ENCODE data around the gene CABP4. TPM values are rescaled to one million over a fixed set of nuclear protein-coding genes. Genes with fewer than 3 reads are reported as not detected.

CABP4 gene
- total RNA-seq, 1 donor, result not detected

DNA sequence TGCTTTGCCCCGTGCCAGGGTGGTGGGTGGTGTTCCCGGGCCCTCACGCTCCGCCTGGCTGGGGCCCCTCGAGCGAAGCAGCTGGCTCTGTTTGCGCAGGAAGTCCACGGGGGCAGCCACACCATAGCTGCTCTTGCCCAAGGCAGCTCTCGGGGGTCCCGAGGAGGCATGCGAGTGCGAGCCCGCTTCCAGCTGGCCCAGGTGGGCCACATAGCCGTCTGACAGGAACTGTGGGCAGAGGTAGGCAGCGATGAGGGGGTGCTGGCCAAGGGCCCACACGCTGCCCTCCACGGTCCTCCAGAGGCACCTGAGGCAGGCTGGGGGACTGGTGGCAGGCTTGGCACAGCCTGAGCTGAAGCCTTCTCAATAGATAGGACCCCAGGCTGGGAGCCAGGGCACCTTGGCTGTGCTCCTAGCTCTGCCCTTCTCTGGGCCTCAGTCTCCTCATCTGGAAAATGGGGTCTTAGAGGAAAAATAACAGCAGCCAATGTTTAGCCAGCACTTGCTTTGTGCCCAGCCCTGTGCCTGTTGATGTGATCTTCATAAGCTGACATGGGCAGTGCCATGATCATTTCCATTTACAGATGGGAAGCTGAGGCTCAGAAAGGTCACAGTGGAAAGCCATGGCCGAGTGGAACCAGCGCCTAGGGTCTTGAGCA lies 37.0 kb downstream of the CABP4 start:
- Histone ChIP-seq H3K27ac (ENCODE audit: low read depth, low read length) (no peak overlapping the region), H3K27me3 (ENCODE audit: insufficient read depth, low read length) (no peaks in the 10 kb centered on the region), H3K4me1 (ENCODE audit: insufficient read depth, low read length) (no peaks in the 10 kb centered on the region), H3K4me2 (ENCODE audit: insufficient read depth, low read length) (no peak overlapping the region), H3K36me3 (ENCODE audit: insufficient read depth, low read length) (peaks cover 11% of the 10 kb centered on the region), H3K4me3 (ENCODE audit: insufficient read depth, low read length) (no peak overlapping the region), H3K9me3 (ENCODE audit: low read depth, low read length) (no peaks in the 10 kb centered on the region), H4K20me1 (ENCODE audit: insufficient read depth, low read length) (peaks cover 5% of the 10 kb centered on the region), H2AFZ (ENCODE audit: low read length) (no peak overlapping the region), H3K79me2 (ENCODE audit: insufficient read depth, low read length) (no peaks in the 10 kb centered on the region)
- peak; percentile 79 for DNase-seq (ENCODE audit: insufficient read length, low spot score, missing footprints)
- no peak for TF ChIP-seq CTCF (IDR thresholded peaks at IDR 0.05; ENCODE audit: extremely low read depth, low read depth, low read length)

GRCh38 chr11:67492801-67493547 lies 37.8 kb downstream of the CABP4 start:
- H3K9me3 ChIP-seq (ENCODE audit: low read depth, low read length), result no peaks in the 10 kb centered on the region
- no peaks in the 10 kb centered on the region for H3K27me3 ChIP-seq (ENCODE audit: insufficient read depth, low read length)
- H3K4me2 ChIP-seq (ENCODE audit: insufficient read depth, low read length), result no peak overlapping the region
- H3K4me1 ChIP-seq (ENCODE audit: insufficient read depth, low read length), result no peaks in the 10 kb centered on the region
- peaks cover 11% of the 10 kb centered on the region for H3K36me3 ChIP-seq (ENCODE audit: insufficient read depth, low read length)
- H2AFZ ChIP-seq (ENCODE audit: low read length), result no peak overlapping the region
- H3K4me3 ChIP-seq (ENCODE audit: insufficient read depth, low read length), result no peak overlapping the region
- no peak for TF ChIP-seq CTCF (IDR thresholded peaks at IDR 0.05; ENCODE audit: extremely low read depth, low read depth, low read length)
- DNase-seq (ENCODE audit: insufficient read length, low spot score, missing footprints), result peak; percentile 81
- H3K79me2 ChIP-seq (ENCODE audit: insufficient read depth, low read length), result no peaks in the 10 kb centered on the region
- peaks cover 2% of the 10 kb centered on the region for H4K20me1 ChIP-seq (ENCODE audit: insufficient read depth, low read length)
- no peak overlapping the region for H3K27ac ChIP-seq (ENCODE audit: low read depth, low read length)

DNA sequence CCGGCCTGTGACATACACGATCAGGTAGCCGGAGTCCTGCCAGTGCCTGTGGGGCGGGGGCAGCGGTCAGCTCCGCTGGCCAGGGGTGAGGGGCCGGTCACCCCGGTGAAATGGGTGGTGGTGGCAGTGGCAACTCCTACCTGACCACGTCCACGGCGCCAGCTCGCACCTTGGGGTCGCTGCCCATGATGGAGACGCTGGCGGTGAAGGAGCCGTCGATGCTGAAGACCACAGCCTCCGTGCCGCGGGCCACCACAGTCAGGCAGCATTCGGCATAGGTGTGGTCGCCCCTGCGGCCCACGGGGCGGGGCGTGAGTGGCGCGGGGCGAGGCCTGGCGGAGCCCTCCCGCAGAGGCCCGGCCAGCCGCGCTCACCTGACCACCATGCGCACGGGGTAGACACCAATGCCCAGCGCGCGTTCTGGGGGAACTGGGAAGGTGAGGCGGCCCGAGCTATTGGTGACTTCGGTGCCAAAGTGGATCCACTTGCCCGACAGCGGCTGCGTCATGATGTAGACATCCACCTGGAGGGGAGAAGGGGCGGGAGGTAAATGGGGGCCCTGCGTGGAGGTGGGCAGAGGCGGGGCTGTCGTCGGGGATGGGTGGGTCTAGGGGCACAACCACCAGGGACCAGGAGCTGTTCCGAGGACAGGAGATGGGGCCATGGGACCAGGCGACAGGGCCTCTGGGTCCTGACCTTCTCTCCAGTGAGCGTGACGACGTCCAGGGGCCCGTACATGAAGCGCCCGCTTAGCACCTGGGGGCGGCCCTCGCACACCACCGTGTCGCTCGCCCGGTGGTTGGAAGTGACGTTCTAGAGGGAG lies 38.6 kb downstream of the CABP4 start:
- H3K79me2 ChIP-seq (ENCODE audit: insufficient read depth, low read length), result no peaks in the 10 kb centered on the region
- no peaks in the 10 kb centered on the region for H3K27me3 ChIP-seq (ENCODE audit: insufficient read depth, low read length)
- no peak overlapping the region for H3K4me3 ChIP-seq (ENCODE audit: insufficient read depth, low read length)
- DNase-seq (ENCODE audit: insufficient read length, low spot score, missing footprints), result peak; percentile 65
- peaks cover 11% of the 10 kb centered on the region for H3K36me3 ChIP-seq (ENCODE audit: insufficient read depth, low read length)
- no peak overlapping the region for H2AFZ ChIP-seq (ENCODE audit: low read length)
- TF ChIP-seq CTCF (IDR thresholded peaks at IDR 0.05; ENCODE audit: extremely low read depth, low read depth, low read length), result no peak
- H4K20me1 ChIP-seq (ENCODE audit: insufficient read depth, low read length), result no peaks in the 10 kb centered on the region
- H3K27ac ChIP-seq (ENCODE audit: low read depth, low read length), result no peak overlapping the region
- H3K4me2 ChIP-seq (ENCODE audit: insufficient read depth, low read length), result no peak overlapping the region
- no peaks in the 10 kb centered on the region for H3K9me3 ChIP-seq (ENCODE audit: low read depth, low read length)
- H3K4me1 ChIP-seq (ENCODE audit: insufficient read depth, low read length), result no peaks in the 10 kb centered on the region

Data from osteoblast (primary cell).